NCI-H146 (cell line): ENCODE measurements around the gene GPX2.

Experiments
- DNase-seq: peaks from one replicate; lab custom pipeline; 2025; lab: John Stamatoyannopoulos, UW

The GPX2 gene

DNA sequence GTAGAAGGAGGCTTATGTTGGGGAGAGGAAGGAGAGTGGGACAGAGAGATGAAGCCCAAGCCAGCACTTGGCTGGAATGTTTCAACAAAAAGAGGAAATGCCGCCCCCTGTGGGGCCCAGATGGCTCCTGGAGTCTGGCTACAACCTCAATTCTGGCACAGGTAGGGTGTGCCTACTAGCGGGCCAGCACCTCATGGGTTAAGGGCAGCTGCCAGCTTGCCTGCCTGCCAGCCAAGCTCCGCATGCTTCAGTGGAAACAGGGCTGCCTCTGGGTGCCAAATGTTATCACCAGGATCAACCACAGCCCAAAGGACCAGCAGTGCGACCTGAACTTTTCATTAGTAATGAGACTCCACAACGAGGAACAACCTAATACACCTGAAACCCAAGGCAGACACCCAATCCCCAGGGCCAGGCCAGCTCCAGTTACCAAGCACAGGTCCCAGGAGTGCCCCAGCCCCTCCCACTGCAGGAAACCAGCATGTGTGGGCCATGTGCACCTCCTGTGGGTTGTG lies 18.3 kb upstream of the GPX2 start:
- DNase-seq: no peak

DNA sequence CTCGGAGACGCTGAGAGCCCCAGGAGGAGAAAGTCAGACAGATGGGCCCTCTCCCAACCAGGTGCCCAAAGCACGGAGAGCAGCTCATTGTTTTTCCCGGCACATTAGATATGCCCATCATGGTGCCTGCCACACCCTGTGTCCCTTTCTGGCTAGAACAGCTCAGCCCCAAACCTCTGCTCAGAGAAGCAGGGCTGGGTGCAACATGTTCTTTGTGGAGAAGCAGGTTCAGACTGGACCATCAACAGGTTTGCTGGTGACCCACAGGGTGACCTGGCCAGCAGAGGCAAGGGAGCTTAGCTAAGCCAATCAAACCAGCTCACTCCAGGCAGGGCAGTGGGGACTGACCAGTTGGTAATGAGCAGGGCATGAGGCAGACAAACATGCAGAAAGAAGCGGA lies 16.2 kb upstream of the GPX2 start:
- DNase-seq: no peak

DNA sequence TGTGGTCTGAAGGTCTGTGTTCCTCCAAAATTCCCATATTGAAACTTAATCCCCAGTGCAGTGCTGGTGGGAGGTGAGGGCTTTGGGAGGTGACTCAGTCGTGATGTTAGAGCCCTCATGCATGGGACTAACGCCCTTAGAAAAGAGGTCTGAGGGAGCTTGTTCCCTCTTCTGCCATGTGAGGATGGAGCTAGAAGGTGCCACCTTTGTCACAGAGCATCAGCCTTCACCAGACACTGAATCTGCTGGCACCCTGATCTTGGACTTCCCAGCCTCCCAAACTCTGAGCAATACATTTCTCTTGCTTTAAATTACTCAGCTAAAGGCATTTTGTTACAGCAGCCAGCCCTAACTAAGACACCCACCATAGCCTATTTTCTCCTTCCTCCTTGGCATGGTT lies 15.7 kb upstream of the GPX2 start:
- DNase-seq: no peak

DNA sequence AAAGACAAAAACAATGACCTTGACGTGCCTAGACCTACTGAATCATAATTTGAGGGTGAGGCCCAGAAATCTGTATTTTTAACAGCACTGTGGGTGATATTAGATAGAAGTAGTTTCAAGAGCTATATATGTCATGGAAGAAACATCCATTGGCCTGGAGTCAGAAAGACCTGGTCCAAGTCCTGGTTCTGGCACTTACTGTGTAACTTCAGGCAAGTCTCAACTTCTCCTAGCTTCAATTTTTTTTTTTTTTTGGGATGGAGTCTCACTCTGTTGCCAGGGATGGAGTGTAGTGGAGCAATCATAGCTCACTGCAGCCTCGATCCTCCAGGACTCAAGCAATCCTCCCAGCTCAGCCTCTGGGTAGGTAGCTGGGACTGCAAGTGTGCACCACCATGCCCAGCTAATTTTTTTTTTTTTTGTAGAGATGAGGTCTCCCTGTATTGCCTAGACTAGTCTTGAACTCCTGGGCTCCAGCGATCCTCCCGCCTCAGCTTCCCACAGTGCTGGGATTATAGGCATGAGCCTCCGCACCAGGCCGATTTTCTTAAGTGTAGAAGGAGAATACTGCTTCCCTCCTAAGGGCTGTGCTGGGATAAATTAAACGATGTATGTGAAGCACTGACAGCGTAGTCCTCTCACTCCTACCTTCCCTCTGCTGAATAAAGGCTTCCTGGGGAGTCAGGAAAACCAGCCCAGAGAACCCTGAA lies 14.3 kb upstream of the GPX2 start:
- DNase-seq: no peak

DNA sequence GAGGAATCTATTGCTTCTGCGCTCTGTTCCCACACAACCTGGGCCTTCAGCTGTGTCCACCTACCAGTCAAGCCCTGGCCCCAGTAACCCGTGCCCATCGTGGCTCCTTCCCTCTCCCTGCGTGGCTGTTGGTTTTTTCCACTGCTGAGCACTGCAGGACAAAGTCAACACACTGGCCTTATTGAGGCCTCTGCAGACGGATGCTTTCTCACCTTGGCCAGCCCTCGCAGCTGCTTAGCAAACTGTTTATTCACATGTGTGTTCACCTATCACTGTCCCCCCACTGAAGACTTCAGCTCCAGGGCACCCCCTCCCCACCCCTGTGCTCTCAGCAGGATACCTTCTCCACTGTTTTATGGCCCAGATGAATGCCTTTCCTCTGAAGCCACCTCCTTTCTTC lies 12.8 kb upstream of the GPX2 start:
- peak; percentile 29 for DNase-seq

DNA sequence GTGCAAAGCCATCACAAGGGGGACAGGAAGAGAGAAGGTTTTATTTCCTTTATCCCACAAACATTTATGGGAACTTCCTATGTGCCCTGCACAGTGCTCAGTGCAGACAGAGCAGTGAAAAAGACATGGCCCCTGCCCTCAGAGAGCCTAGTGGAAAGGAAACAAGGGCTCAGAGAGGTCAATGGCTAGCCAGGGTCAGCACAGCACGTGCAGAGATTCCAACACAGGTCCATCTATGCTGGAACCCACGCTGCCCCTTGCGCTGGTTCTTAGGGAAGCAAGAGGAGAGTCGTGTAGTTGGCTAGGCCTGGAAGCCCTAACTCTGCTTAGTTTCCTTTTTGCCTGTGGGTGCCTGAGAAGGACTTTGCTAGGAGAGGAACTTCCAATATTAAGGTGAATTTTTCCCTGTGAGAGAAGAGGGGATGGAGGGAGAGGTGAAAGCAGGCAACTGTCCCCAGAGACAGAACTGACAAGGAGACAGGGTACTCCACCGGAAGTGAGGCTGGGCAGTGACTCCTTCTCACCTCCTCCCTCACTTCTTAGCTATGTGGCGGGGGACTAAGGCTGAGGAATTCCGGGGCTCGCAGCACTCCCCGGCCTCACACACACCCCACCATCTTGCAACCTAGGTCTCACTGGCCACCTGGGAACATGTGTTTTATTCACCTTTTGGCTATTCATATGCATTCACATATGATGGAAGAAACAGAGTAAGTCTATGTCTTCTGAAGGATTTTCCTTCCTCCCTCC lies 12.1 kb upstream of the GPX2 start:
- no peak for DNase-seq

DNA sequence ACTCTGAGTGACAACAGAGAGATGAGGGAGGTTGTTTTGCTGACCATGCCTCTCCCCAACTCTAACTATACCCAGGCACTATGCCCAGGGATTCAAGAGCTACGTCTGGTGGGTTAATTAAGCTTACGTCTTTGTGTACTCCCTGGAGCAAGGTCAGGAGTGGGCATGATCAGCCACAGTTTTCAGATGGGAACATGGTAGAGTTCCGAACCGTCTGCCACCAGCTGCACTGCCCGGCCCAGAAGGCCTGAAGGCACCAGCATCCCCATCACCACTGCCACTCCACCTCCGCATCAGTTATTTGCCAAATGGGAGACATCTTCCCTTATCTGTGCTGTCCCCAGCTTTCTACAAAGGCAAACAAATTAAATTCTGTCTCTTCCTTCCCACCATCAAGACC lies 11.1 kb upstream of the GPX2 start:
- no peak for DNase-seq

DNA sequence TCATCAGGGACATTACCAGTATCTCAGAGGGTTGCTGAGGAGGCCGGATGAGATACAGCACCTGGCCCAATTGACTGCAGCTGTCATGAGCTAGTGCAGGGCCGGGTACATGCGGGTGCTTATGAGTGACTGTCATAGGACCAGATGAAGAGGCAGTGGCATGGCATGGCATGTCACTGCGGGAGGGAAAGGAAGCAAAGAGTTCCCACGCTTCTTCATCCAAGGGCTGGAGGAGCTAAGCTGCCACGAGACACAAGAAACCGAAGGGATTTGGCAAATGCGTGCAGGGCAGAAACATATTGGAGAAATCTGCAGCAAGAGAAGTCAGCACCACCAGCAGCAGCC lies 10.7 kb upstream of the GPX2 start:
- no peak for DNase-seq

DNA sequence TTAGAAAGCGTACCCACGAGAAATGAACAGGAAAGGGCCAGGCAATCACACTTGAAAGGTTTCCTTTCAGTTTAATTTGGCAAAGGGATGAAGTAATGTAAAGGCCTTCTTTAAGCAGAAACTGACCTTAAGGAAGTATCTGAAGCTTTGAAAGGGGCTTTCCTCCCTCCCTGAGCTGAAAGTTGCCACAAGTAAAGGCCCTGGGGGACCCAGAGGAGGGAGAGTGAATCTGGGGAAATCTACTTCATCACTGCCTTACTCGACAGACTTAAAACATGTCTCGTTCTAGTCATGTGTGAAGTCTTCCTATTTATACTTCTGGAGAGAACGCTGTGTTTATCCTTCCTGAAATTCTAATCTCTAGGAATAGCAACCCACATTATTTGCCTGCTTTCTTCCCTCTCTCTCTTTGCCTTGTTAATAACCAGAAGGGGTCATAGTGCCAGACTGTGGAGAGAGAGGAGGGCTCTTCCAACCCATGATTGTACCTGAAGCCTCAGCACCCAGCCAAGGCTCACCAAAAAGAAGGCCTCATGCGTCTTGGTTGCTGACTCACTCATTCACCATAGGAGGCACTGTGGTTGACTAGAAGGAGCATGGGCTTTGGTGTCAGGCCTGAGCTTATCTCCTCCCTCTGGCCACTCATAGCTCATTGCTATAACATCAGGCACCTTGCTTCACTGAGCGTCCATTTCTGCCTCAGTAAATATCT lies 10.2 kb upstream of the GPX2 start:
- no peak for DNase-seq

DNA sequence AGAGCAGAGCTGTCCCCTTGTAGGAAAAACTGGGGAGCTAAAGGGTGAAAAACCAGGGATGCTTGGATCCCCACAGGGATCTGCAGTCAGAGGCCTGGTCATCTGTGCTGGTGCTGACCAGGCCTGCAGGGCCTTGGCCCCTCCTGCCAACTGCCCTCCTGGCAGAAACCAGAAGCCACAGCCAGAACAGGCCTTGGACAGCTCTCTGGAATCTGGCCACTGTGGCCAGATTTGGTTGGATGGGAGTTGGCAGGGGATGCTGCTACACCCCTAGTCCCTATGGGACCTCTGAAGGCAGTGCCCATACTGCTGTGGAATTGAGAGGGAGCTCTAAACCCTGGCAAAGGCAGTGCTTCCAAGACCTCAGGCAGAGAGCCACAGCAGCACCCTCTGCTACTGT lies 9.2 kb upstream of the GPX2 start:
- no peak for DNase-seq

DNA sequence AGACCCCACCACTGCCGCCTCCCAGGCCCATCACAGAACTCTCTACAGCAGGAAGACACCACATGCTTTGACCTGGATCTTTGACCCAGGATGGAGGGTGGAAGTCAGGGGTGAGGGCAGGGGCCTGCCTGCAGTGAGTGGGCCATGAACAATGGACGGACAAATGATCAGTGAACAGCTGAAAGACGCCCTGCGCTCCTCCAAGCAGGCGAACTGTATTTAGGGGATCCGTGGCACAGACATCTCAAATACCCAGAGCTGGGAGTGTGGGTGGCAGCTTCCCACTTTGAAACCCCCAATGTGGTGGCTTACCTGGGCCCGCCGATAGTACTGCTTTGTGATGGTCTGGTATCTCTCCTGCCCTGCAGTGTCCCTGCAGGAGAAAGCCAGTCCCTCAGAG lies 8.7 kb upstream of the GPX2 start:
- DNase-seq: no peak

DNA sequence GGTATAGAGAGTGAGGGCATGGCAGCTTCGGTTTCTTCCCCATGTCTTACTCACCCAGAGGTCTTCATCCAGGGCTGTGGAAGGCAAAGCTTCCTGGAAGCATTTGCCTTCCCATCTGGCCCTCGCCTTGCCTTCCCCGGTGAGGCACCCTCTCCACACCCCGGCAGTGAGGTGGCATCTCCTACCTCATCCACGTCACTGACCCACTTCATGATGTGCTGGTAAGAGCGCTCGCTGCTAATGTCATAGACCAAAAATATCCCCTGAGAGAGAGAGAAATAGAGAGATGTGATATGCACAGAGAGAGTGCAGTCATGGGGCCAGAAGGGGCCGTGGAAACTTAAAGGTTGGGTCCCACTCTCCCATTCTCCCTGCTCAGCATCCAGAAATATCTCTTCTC lies 8.3 kb upstream of the GPX2 start:
- DNase-seq: no peak

DNA sequence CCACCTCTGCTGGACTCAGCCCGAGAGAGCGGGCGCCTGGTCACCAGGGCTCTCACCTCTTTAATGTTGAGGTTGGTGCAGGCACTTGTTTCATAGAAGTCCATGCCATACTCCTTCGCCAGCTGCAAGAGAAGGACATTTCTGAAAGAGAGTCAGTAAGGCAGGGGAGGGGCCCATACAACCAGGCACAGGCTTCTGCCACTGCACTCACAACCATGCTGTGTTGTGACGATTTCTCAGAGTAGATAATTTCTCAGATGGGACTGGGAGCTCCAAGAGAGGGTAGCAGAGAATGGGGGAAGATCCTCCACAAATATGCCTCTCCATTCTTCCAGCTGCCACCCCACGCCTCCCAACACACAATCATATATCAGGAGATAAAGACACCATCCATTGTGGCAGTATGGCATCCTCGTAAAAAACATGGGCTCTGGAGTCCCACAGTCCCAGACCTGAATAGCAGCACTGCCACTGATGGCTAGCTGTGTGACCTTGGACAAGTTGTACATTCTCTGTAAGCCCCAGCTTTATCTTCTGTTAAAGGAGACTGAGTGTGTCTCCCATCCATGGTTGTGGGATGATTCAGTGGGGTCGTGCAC lies 6.2 kb upstream of the GPX2 start:
- no peak for DNase-seq

DNA sequence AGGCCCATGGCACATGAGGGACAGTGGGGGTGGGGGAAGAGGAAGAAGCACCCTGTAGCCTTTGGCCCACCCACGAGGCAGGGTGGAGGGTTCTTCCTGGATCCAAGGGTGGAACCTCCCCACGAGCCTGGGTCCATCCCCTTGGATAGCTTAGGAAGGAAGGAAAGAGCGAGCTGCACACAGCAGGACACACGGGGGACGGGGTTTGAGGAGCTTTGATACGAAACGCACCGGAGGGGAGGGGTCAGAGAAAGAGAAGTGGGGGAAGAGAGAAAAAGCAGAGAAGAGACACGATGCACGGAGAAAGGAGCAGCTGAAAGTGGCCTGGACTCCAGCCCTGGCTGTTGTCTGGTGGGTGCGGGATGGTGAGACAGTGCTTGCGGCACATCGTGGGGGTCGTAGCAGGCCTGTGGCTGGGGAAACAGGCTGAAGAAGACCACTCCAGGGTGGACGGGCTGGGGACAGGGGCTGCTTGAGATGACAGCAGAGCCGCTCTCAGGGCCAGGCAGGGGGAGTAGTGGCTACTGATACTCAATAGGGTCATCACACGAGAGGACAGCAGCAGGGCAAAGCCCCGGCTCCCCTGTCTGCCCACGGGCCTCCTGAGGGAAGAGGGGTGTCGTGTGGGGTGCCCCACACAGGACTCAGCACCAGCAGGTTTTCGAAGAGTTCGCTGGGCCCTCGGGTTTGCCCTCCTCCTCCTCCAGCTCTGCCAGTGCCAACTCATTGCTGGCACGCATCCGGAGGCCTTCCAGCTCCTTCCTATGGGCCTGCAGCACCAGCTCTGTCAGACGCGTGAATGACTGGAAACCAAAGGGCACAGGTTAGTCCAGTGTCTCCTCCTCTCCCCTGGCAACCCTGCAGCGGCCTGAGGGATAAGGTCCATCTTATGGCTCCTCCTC lies 5.4 kb upstream of the GPX2 start:
- DNase-seq: no peak

DNA sequence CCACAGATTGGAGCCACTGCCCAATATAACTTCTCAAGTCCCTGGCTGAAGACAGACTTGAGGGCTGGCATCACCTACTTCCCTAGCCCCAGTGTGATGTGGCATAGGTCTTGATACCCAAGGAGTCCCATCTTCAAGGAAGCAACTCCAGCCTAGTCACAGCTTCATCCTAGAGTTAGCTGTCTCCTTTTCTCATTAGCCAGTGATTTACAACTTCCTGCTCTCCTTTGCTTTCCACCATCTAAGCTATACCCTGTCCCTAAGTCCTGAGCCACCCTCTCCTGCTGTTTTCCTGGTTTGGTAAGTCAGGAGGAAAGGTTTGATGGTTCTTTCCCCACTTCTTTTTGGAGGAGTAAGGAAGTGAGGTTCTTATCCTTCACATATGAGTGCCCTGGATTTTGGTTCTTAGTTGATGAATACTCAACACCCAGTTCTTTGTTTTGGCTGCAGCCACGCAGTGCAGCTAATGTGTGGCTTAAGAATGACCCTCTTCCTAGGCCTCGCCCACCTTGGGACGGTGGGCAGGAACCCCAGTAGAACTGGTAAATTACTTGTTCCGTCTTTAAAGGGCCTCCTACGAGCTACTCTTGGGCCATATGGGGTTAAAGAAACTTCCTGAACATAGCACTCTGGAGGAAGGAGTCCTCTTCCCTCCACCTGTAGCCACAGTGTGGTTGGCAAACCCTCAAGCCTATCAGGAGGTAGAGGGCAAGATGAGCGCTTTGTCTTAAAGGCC lies 3.9 kb upstream of the GPX2 start:
- DNase-seq: no peak

DNA sequence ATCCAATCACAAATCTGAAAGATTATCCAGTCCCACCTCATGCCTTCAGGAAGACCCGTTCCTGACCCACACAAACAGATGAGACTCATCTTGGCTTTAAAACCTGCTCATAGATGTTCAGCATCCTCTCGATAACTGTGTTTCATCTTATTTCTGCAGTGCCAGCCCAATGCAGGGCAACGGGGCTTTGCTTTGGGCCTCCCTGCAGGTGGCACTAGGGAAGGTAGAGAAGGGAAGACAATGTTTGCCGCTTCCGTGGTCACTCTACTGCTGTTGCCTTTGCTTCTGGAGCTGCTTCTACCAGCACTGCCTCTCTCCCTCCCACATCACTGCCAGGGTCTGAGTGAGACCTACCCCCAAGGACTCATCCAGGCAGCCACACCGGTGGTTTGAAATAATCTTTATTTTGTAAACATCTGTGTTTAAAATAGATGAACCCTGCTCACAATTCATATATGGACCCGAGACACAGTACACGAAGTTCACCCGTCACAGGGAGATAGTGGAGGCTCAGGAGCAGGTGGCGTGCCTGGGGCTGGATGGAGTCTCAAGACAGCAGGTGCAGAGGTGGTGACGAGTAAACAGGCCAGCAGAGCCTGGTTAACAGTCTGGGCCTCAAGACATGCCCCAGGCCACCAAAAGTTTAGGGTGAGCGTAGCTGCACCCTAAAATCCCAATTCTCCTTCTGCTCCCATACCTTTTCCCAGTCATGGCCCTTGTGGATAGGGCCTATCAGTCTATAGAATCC lies 3.1 kb upstream of the GPX2 start:
- no peak for DNase-seq

DNA sequence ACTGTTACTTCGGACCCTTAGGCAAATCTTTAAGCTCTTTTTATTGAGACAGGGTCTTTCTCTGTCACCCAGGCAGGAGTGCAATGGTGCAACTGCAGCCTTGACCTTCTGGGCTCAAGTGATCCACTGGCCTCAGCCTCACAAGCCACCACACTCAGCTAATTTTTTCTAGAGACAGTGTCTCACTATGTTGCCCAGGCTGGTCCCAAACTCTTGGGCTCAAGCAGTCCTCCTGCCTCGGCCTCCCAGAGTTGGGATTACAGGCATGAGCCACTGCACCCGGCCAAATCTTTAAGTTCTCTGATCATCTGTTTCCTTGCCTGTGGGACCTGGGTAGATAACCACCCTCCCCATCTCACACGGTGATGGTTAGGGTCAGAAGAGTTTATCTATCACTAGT lies 2.3 kb upstream of the GPX2 start:
- no peak for DNase-seq

DNA sequence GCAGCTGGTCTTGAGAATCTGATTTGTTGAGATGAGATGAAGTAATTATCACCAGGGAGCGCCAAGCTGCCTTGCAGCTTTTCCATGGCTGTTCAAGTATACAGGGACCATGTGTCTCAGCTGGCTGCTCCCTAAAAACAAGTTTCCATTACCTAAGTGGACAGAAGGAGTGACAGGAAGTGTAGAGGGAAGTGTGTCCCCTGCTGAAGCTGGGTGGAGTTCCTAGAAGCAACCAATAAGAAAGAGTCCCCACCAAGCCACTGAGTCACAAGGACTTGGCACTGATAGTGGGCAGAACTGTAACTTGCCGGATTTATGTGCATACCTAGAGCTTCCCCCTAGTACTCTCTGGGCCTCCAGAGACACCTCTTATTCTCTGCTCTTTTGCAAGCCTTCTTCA lies 1.5 kb upstream of the GPX2 start:
- no peak for DNase-seq

DNA sequence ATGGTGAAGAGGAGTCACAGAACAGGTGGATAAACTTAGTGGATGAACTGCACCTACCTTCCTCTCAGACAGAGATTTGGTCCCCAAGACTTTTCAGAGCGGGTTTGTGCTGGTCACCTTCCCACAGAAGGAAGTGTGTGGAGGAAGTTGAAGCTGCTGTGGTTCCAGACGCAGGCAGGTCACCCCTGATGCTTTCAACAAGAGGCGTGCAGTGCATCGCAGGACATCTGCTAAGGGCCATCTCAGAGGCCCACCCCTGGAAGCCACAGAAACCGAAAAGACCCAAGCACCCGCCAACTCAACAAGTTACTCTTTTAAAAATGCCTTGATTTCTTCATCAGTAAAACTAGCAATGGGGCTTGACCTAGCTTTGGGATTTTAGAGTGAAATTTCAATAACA lies 1.0 kb upstream of the GPX2 start:
- no peak for DNase-seq

DNA sequence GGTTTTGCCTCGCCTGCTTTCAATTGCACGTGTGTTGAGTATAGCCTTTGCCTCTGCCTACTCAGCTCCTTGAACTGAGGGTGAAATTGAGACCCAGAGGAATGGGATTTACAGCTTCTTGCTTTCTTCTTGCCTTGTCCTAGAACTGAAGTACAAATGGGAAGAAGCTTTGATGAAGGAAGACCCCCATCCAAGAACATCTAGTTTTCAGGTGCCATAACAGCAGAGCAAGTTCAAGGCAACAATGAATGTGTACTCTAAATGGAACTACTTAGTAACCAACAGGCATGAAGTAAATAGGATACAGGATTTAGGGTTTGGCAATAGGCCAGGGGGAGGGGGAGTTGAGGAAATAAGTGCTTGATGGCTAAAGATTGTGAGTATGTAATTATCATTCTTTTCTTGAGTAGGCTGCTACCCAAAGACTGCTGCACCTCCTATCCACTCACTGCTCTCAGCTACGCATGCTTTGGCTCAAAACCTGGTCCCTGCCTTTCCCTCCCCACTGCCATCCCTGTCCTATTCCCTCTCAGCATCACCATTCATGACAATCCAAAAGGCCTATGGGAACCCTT lies 2.1 kb downstream of the GPX2 start:
- no peak for DNase-seq
